CD4-positive, alpha-beta T cell (primary cell): ENCODE measurements around the gene RXRG. TPM values are rescaled to one million over a fixed set of nuclear protein-coding genes. Genes with fewer than 3 reads are reported as not detected.
"Not testable (repeated sequence)": the region's sequence is repeated elsewhere in the genome, so short reads cannot be mapped to it uniquely, and the experiment has no call there.

ENCODE experiments used
- ATAC-seq: fragments of 200-7000 bp; cut with Tn5 transposase; one replicate; pipeline ENCODE4 v1.10.0; 2022; ENCODE audit warnings: mild to moderate bottlenecking; ENCODE audit not compliant: poor library complexity
- CTCF ChIA-PET: fragments of 350-600 bp; sonication (Branson Sonifier 250); formaldehyde crosslinking; loops from one replicate; lab custom pipeline; 2021; ENCODE audit warnings: antibody characterized with exemption, inconsistent platforms; lab: Charles Lee
- POLR2A ChIA-PET: fragments of 350-600 bp; sonication (Branson Sonifier 250); formaldehyde crosslinking; loops from one replicate; lab custom pipeline; 2021; ENCODE audit warnings: antibody characterized with exemption, inconsistent platforms; lab: Charles Lee
- DNase-seq, 14 experiments: peaks; one replicate each; pipeline ENCODE4 v3.0.0-alpha.2; 2013 to 2020; ENCODE audit warnings: mixed read lengths in 2 of 14
- H3K27ac ChIP-seq, 2 donors: one replicate each; pipeline versions ENCODE4 v1.5.1 to v1.7.0; 2013; ENCODE audit warnings: low read length in 2 of 2, low read depth in 1 of 2, mild to moderate bottlenecking in 1 of 2
- H3K27me3 ChIP-seq, 2 experiments: 1 replicate in 1 of 2; 2 replicates in 1 of 2; pipeline versions ENCODE4 v1.6.1 to v1.7.0; 2013; ENCODE audit warnings: low read length in 2 of 2, control low read depth in 1 of 2, mild to moderate bottlenecking in 1 of 2, moderate library complexity in 1 of 2; ENCODE audit not compliant: insufficient read depth in 2 of 2, control insufficient read depth in 1 of 2
- H3K36me3 ChIP-seq: one replicate; pipeline ENCODE4 v1.6.1; 2013; ENCODE audit warnings: low read length, control low read depth; ENCODE audit not compliant: insufficient read depth
- H3K4me1 ChIP-seq: one replicate; pipeline ENCODE4 v1.6.1; 2013; ENCODE audit warnings: low read length, control low read depth; ENCODE audit not compliant: insufficient read depth
- H3K4me3 ChIP-seq: one replicate; pipeline ENCODE4 v1.5.1; 2013; ENCODE audit warnings: mild to moderate bottlenecking, low read length, moderate library complexity
- H3K9me3 ChIP-seq, 2 experiments: 1 replicate in 1 of 2; 2 replicates in 1 of 2; pipeline versions ENCODE4 v1.6.1 to v1.7.0; 2013; ENCODE audit warnings: low read length in 2 of 2, mild to moderate bottlenecking in 2 of 2, control low read depth in 1 of 2, moderate library complexity in 1 of 2; ENCODE audit not compliant: control insufficient read depth in 1 of 2, insufficient read depth in 1 of 2
- H3K27ac Mint-ChIP-seq: one replicate; pipeline ENCODE4 v1.8.0; 2020; ENCODE audit warnings: mixed read lengths
- H3K27me3 Mint-ChIP-seq: one replicate; pipeline ENCODE4 v1.8.0; 2021; ENCODE audit warnings: mixed read lengths
- H3K36me3 Mint-ChIP-seq: one replicate; pipeline ENCODE4 v1.8.0; 2021; ENCODE audit warnings: low read depth, mixed read lengths
- H3K4me1 Mint-ChIP-seq: one replicate; pipeline ENCODE4 v1.8.0; 2021; ENCODE audit warnings: low read depth, mixed read lengths
- H3K4me3 Mint-ChIP-seq: one replicate; pipeline ENCODE4 v1.8.0; 2020; ENCODE audit warnings: mild to moderate bottlenecking, mixed read lengths
- H3K9me3 Mint-ChIP-seq: one replicate; pipeline ENCODE4 v1.8.0; 2020; ENCODE audit warnings: mixed read lengths
- CTCF ChIP-seq: fragments of 200-600 bp; IDR thresholded peaks from one replicate; pipeline ENCODE4 v1.8.0; 2022; ENCODE audit warnings: antibody characterized with exemption, mild to moderate bottlenecking
- intact Hi-C, 2 experiments: fragments of 100-400 bp; cut with DNase I in 1 of 2; cut with micrococcal nuclease in 1 of 2; formaldehyde crosslinking; loops; one replicate each; pipeline versions ENCODE4 v1.15.1 to v1.9.0; 2023 to 2025; cut with DNase I, micrococcal nuclease
- total RNA-seq, 174 experiments: library from RNA in 2 of 174; stranded (reverse) in 2 of 174; gene quantifications; one replicate each; pipeline ENCODE4 v1.2.3 and lab custom pipeline; 2021 to 2026

RXRG gene
- total RNA-seq, 2 experiments from 2014 or later = not detected

- intact Hi-C loops = no loop called here
Observed at GRCh38 chr1:165463978-165464377, 19.1 kb upstream of the RXRG start.

GRCh38 chr1:165459683-165460082, 14.8 kb upstream of the RXRG start:
- H3K36me3 ChIP-seq, POLR2A ChIA-PET, H3K4me1 Mint-ChIP-seq, DNase-seq, H3K27ac Mint-ChIP-seq, CTCF ChIA-PET, H3K4me3 Mint-ChIP-seq, H3K4me1 ChIP-seq, H3K9me3 Mint-ChIP-seq, H3K27ac ChIP-seq, ATAC-seq, H3K4me3 ChIP-seq, H3K36me3 Mint-ChIP-seq, intact Hi-C loops, H3K9me3 ChIP-seq: not testable (repeated sequence)
- peaks cover 28% of the 10 kb centered on the region for H3K27me3 Mint-ChIP-seq
- peaks cover 2 to 13% of the 10 kb centered on the region in 2 experiments for H3K27me3 ChIP-seq

More at GRCh38 chr1:165463978-165464377, 19.1 kb upstream of the RXRG start:
- H3K9me3 ChIP-seq = no peaks in the 10 kb centered on the region
- POLR2A ChIA-PET = no interaction called here
- ATAC-seq (no peak), DNase-seq (no peak)
- Mint-ChIP-seq H3K27me3 (peaks cover 35% of the 10 kb centered on the region), H3K36me3 (no peaks in the 10 kb centered on the region), H3K4me3 (no peak overlapping the region), H3K27ac (no peak overlapping the region), H3K9me3 (no peaks in the 10 kb centered on the region), H3K4me1 (no peaks in the 10 kb centered on the region)
- no peaks in the 10 kb centered on the region for H3K4me1 ChIP-seq
- H3K27me3 ChIP-seq = peaks cover 9 to 15% of the 10 kb centered on the region in 2 experiments
- H3K36me3 ChIP-seq = no peaks in the 10 kb centered on the region
- no peak overlapping the region for H3K4me3 ChIP-seq
- CTCF ChIA-PET = no interaction called here
- H3K27ac ChIP-seq = no peak overlapping the region
- TF ChIP-seq CTCF = no peak

GRCh38 chr1:165456861-165457260, 11.9 kb upstream of the RXRG start:
- Histone ChIP-seq H3K9me3 (no peaks in the 10 kb centered on the region), H3K4me3 (no peak overlapping the region), H3K27me3 (peaks cover 2 to 6% of the 10 kb centered on the region in 2 experiments), H3K36me3 (no peaks in the 10 kb centered on the region), H3K27ac (no peak overlapping the region), H3K4me1 (no peaks in the 10 kb centered on the region)
- Mint-ChIP-seq H3K36me3 (no peaks in the 10 kb centered on the region), H3K9me3 (no peaks in the 10 kb centered on the region), H3K4me1 (no peaks in the 10 kb centered on the region), H3K27ac (no peak overlapping the region), H3K4me3 (no peak overlapping the region), H3K27me3 (peaks cover 33% of the 10 kb centered on the region)
- no peak for TF ChIP-seq CTCF
- no peak for DNase-seq
- intact Hi-C loops = no loop called here
- ChIA-PET POLR2A (no interaction called here), CTCF (interaction anchor here (1.3 kb wide), 1 partner anchor 8 kb away, joined by 3 read pairs; no protein-coding TSS in a partner anchor)
- ATAC-seq = no peak

- no peaks in the 10 kb centered on the region for H3K4me1 Mint-ChIP-seq
- DNase-seq (no peak), ATAC-seq (no peak)
- POLR2A ChIA-PET = no interaction called here
- H3K9me3 Mint-ChIP-seq = no peaks in the 10 kb centered on the region
- intact Hi-C loops = no loop called here
- no peak overlapping the region for H3K27ac Mint-ChIP-seq
- H3K4me1 ChIP-seq = no peaks in the 10 kb centered on the region
- no peak overlapping the region for H3K27ac ChIP-seq
- H3K4me3 ChIP-seq = no peak overlapping the region
- no peaks in the 10 kb centered on the region for H3K9me3 ChIP-seq
- H3K27me3 Mint-ChIP-seq = peaks cover 33% of the 10 kb centered on the region
- H3K4me3 Mint-ChIP-seq = no peak overlapping the region
- H3K36me3 ChIP-seq = no peaks in the 10 kb centered on the region
- CTCF ChIA-PET = no interaction called here
- no peak for TF ChIP-seq CTCF
- H3K36me3 Mint-ChIP-seq = no peaks in the 10 kb centered on the region
- H3K27me3 ChIP-seq = peaks cover 2 to 6% of the 10 kb centered on the region in 2 experiments
Observed at GRCh38 chr1:165456114-165456513, 11.2 kb upstream of the RXRG start.
